OCI-LY1 (cell line): ENCODE results near the gene OVAAL.

Experiments used
- CTCF ChIP-seq: fragments of 200-600 bp; sonication (generic), shearing (Covaris generic); IDR thresholded peaks from 2 replicates; pipeline ENCODE4 v1.5.1; 2017; ENCODE audit warnings: mild to moderate bottlenecking, antibody characterized with exemption, low read length, moderate library complexity, mixed read lengths
- EZH2 ChIP-seq: fragments of 200-600 bp; sonication (generic), shearing (Covaris generic); IDR thresholded peaks from 2 replicates; pipeline ENCODE4 v1.8.0; 2017; ENCODE audit warnings: borderline replicate concordance, mixed run types, mild to moderate bottlenecking, antibody characterized with exemption, low read length, moderate library complexity, mixed read lengths

GRCh38 chr1:180610556-180611015, 51.8 kb downstream of the OVAAL start:
- no peak for TF ChIP-seq EZH2
- TF ChIP-seq CTCF: no peak
